Measurements from ENCODE around the gene TAPBPL.
"Not testable (repeated sequence)": the region's sequence is repeated elsewhere in the genome, so short reads cannot be mapped to it uniquely, and the experiment has no call there.

The TAPBPL gene

DNA sequence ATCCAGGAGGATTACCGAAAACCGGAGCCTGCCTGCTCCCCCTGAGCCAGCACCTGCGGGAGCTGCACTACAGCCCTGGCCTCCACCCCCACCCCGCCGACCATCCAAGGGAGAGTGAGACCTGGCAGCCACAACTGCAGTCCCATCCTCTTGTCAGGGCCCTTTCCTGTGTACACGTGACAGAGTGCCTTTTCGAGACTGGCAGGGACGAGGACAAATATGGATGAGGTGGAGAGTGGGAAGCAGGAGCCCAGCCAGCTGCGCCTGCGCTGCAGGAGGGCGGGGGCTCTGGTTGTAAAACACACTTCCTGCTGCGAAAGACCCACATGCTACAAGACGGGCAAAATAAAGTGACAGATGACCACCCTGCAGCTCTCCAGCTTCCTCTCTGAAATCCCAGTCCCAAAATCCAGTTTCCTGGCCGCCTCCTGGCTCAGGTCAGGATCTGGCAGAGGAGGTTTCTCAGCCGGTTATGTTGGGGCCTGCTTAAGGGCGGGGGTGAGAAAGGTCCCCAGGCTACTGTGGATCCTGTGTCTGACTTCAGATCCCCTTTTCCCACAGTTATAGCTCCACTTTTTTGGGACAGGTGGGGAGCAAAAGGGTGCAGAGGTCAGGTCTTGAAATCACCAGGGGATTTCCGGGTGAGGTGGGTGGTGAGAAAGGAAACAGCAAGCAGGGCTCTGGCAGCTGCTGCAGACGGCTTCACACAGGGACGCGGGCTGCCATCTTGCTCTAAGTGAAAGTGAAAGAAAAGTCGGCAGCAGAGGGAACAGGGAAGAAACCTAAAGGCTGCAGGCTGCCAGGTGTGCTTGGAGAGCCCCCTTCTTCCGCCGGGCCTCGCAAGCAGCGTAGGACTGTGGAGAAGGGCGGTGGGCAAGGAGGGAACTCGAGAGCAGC is at the start of gene TAPBPL:
TSS of gene TAPBPL (plus strand) at position 695 of the 897 bp plus-strand sequence. CDS start 207 bp downstream, outside the sequence.
- FAIRE-seq (peak; percentile 89), DNase-seq (ENCODE audit: insufficient read length, low spot score) (peak; percentile 84)

DNA sequence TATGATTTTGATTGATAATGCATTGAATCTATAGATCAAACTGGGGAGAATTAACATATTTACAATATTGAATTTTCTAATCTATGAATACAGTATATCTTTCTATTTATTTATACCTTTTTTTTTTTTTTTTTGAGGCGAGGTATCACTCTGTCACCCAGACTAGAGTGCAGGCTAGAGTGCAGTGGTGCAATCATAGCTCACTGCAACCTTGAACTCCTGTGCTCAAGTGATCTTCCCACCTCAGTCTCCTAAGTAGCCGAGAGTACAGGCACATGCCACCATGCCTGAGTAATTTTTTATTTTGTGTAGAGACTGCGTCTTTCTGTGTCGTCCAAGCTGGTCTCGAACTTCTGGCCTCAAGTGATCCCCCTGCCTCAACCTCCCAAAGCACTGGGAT is 47.5 kb upstream of the TAPBPL start:
- DNase-seq (ENCODE audit: insufficient read length, low spot score) (no peak), FAIRE-seq (no peak)

- peak; percentile 46 for FAIRE-seq
- no peak for DNase-seq (ENCODE audit: insufficient read length, low spot score)
Measured at GRCh38 chr12:6405963-6406362, 45.9 kb upstream of the TAPBPL start.

GRCh38 chr12:6407236-6407954 is 44.4 kb upstream of the TAPBPL start:
- FAIRE-seq (peak; percentile 57), DNase-seq (ENCODE audit: insufficient read length, low spot score) (no peak)

DNA sequence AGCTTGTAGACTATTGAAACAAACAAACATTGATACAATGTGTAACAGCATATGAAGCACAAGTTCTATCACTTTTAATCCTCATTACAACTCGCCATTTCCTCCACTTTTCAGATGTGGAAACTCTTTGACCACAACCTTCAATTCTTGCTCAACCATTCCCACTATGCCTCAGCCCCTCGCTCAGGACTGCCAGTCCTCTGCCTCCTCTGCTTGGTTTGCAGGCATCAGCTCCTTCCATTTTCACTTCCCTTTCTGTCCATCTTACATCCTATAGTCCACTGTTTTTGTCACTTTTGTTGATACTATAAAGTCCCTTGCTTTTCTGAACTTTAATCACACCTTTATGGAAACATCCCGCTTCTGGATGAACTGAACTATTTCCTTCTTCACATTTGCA is 35.2 kb upstream of the TAPBPL start:
- FAIRE-seq = no peak
- no peak for DNase-seq (ENCODE audit: insufficient read length, low spot score)

DNA sequence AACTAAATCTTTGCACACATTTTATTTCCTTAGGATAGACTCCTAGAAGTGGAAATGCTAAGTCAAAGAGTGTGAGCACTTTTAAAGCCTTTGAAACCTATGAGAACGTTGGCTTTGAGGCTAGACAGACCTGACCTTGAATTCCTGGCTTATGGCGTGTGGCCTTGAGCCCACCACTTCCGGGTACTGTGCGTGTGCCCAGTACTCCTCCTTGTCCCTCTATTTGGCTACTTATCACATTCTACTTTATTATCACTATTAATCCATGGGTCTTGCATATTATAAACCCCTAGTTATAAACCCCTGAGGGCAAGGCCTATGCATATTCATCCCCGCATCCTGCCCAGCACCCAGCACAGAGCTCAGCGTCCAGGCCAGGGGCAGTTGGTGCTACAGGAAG is 33.0 kb upstream of the TAPBPL start:
- FAIRE-seq = no peak

GRCh38 chr12:6420364-6420763 is 31.5 kb upstream of the TAPBPL start:
- FAIRE-seq = no peak

More for the DNA sequence above, 33.0 kb upstream of the TAPBPL start:
- DNase-seq (ENCODE audit: insufficient read length, low spot score) = no peak

GRCh38 chr12:6423267-6424007 is 28.4 kb upstream of the TAPBPL start:
- DNase-seq (ENCODE audit: insufficient read length, low spot score) (peak; percentile 96), FAIRE-seq (peak; percentile 95)

More at GRCh38 chr12:6420364-6420763, 31.5 kb upstream of the TAPBPL start:
- no peak for DNase-seq (ENCODE audit: insufficient read length, low spot score)

- DNase-seq (ENCODE audit: insufficient read length, low spot score) (no peak), FAIRE-seq (no peak)
Measured at GRCh38 chr12:6424008-6424347, 27.9 kb upstream of the TAPBPL start.

- no peak for DNase-seq (ENCODE audit: insufficient read length, low spot score)
- no peak for FAIRE-seq
Measured at GRCh38 chr12:6424866-6425265, 27.0 kb upstream of the TAPBPL start.

GRCh38 chr12:6425590-6426531 is 26.0 kb upstream of the TAPBPL start:
- no peak for DNase-seq (ENCODE audit: insufficient read length, low spot score)
- no peak for FAIRE-seq

DNA sequence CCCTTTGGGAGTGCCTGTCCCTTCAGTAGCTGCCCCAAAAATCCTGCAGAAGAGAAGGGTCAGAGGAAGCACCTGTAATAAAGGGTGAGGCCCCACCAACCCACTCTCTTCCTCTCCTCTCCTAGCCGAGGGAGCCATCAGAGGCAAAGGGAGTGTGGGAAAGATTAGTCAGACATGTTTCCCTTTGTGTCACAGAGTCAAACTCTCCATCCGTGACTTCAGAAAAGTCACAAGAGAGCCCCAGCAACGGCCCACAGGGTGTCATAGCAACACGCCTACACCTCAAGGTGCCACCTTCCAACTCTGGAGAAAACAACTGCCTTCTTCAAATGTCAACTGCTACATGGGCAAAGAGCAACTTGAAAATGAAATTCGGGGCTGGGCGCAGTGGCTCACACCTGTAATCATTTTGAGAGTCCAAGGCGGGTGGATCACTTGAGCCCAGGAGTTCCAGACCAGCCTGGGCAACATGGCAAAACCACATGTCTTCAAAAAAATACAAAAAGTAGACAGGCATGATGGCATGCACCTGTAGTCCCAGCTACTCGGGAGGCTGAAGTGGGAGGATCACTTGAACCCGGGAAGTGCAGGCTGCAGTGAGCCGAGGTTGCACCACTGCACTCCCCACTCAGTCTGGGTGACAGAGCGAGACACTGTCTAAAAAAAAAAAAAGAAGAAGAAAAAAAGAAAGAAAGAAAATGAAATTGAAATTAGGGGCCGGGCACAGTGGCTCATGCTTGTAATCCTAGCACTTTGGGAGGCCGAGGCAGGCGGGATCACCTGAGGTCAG is 24.8 kb upstream of the TAPBPL start:
- FAIRE-seq (no peak), DNase-seq (ENCODE audit: insufficient read length, low spot score) (no peak)

DNA sequence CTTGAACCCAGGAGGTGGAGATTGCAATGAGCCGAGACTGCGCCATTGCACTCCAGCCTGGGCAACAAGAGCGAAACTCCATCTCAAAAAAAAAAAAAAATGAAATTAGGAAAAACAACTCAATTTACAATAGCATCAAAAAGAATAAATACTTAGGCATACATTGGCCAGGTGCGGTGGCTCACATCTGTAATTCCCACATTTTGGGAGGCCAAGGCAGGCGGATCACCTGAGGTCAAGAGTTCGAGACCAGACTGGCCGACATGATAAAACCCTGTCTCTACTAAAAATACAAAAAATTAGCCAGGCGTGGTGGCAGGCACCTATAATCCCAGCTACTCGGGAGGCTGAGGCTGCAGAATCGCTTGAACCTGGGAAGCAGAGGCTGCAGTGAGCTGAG is 24.0 kb upstream of the TAPBPL start:
- not testable (repeated sequence) for DNase-seq (ENCODE audit: insufficient read length, low spot score); FAIRE-seq

GRCh38 chr12:6428326-6428725 is 23.5 kb upstream of the TAPBPL start:
- FAIRE-seq = no peak
- DNase-seq (ENCODE audit: insufficient read length, low spot score) = no peak

GRCh38 chr12:6430124-6430989 is 21.5 kb upstream of the TAPBPL start:
- peak; percentile 94 for DNase-seq (ENCODE audit: insufficient read length, low spot score)
- FAIRE-seq = peak; percentile 97

DNA sequence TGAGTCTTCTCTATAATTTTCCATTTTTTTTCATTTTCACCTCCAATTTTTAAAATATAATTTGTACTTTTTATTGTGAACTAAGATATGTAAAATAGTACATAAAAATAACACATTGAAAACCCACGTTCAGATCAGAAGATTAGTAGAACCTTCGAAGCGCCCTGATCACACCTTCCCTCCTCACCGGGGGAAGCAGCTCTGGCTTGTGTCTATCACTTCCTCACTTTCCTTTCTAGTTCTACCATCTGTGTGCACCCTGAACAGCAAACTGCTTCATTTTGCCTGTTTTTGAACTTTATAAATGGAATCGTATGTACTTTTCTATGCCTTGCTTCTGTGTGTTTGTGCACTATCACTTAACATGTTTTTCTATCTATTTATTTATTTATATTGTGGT is 18.9 kb upstream of the TAPBPL start:
- DNase-seq (ENCODE audit: insufficient read length, low spot score) (no peak), FAIRE-seq (no peak)

- no peak for FAIRE-seq
- no peak for DNase-seq (ENCODE audit: insufficient read length, low spot score)
Measured at GRCh38 chr12:6434205-6435140, 17.4 kb upstream of the TAPBPL start.
